ENCODE results near the gene SMPDL3A.

GRCh38 chr6:122817766-122818165 is 28.7 kb downstream of the SMPDL3A start:
- TF ChIP-seq ASH2L (IDR thresholded peaks at IDR 0.05; ENCODE audit: low read length) (no peak), CTCF (IDR thresholded peaks at IDR 0.05; ENCODE audit: control extremely low read depth in 1 of 3, insufficient read depth in 1 of 3, low read depth in 1 of 3, low read length in 3 of 3) (no peak), EZH2 (IDR thresholded peaks at IDR 0.05; ENCODE audit: low read depth, low read length, severe bottlenecking) (no peak), CHD2 (IDR thresholded peaks at IDR 0.05; ENCODE audit: low read length) (no peak), RNF2 (IDR thresholded peaks at IDR 0.05; ENCODE audit: borderline replicate concordance, low read depth, low read length, missing control alignments, poor library complexity, severe bottlenecking) (no peak), CBX8 (IDR thresholded peaks at IDR 0.05; ENCODE audit: borderline replicate concordance, low read depth, low read length) (no peak), EP300 (IDR thresholded peaks at IDR 0.05; ENCODE audit: borderline replicate concordance in 1 of 2, low read depth in 2 of 2, low read length in 2 of 2) (no peak), KDM4A (IDR thresholded peaks at IDR 0.05; ENCODE audit: low read depth, low read length, severe bottlenecking) (no peak), POLR2A (IDR thresholded peaks at IDR 0.05; ENCODE audit: control extremely low read depth in 1 of 2, low read depth in 2 of 2, low read length in 2 of 2) (no peak), RXRA (IDR thresholded peaks at IDR 0.05; ENCODE audit: insufficient read depth, low read depth, low read length) (no peak), JUN (IDR thresholded peaks at IDR 0.05; ENCODE audit: low read depth, low read length) (no peak), HDAC2 (IDR thresholded peaks at IDR 0.05; ENCODE audit: borderline replicate concordance in 1 of 2, low read depth in 2 of 2, low read length in 2 of 2) (no peak)

Measured in H1 (cell line).